DOHH2 (cell line): ENCODE measurements around the gene PHC2.

Experiments used
- H3F3A ChIP-seq: fragments of 200-600 bp; sonication (generic), shearing (Covaris generic); 2 replicates; pipeline ENCODE4 v1.6.0; 2016; ENCODE audit warnings: antibody characterized with exemption, mild to moderate bottlenecking; ENCODE audit not compliant: control insufficient read depth, insufficient read depth
- H3K27ac ChIP-seq: fragments of 200-600 bp; sonication (generic); 2 replicates; pipeline ENCODE4 v1.5.1; 2014; ENCODE audit warnings: low read depth, mild to moderate bottlenecking, low read length, moderate library complexity
- H3K27me3 ChIP-seq: fragments of 200-600 bp; sonication (generic); 2 replicates; pipeline ENCODE4 v1.6.1; 2014; ENCODE audit warnings: mild to moderate bottlenecking, low read length, mixed read lengths; ENCODE audit not compliant: control insufficient read depth
- H3K36me3 ChIP-seq: fragments of 200-600 bp; sonication (generic); 2 replicates; pipeline ENCODE4 v1.6.1; 2014; ENCODE audit warnings: mild to moderate bottlenecking, low read length, moderate library complexity, mixed read lengths; ENCODE audit not compliant: control insufficient read depth
- H3K4me1 ChIP-seq: fragments of 200-600 bp; sonication (generic); 2 replicates; pipeline ENCODE4 v1.6.1; 2014; ENCODE audit warnings: mild to moderate bottlenecking, low read length, mixed read lengths; ENCODE audit not compliant: control insufficient read depth
- H3K4me2 ChIP-seq: fragments of 200-600 bp; sonication (generic); 2 replicates; pipeline ENCODE4 v1.6.0; 2014; ENCODE audit warnings: mild to moderate bottlenecking, low read length, moderate library complexity
- H3K4me3 ChIP-seq: fragments of 200-600 bp; sonication (generic); 2 replicates; pipeline ENCODE4 v1.5.1; 2014; ENCODE audit warnings: mild to moderate bottlenecking, low read length, mixed read lengths
- H3K79me2 ChIP-seq: fragments of 200-600 bp; sonication (generic); 2 replicates; pipeline ENCODE4 v1.6.1; 2014; ENCODE audit warnings: mild to moderate bottlenecking, low read length, mixed read lengths; ENCODE audit not compliant: control insufficient read depth
- H3K9me2 ChIP-seq: fragments of 200-600 bp; sonication (generic); replicated peaks from 2 replicates; pipeline ENCODE4 v1.6.1; 2014; ENCODE audit warnings: mild to moderate bottlenecking, low read length, mixed read lengths; ENCODE audit not compliant: control insufficient read depth
- H3K9me3 ChIP-seq: fragments of 200-600 bp; sonication (generic); 2 replicates; pipeline ENCODE4 v1.6.1; 2014; ENCODE audit warnings: antibody characterized with exemption, low read length, mixed read lengths; ENCODE audit not compliant: control insufficient read depth, insufficient read depth
- H4K20me1 ChIP-seq: fragments of 200-600 bp; sonication (generic); 2 replicates; pipeline ENCODE4 v1.6.0; 2014; ENCODE audit warnings: low read depth, mild to moderate bottlenecking, antibody characterized with exemption, low read length, moderate library complexity; ENCODE audit not compliant: control insufficient read depth, insufficient read depth
- EZH2phosphoT487 ChIP-seq: fragments of 200-600 bp; sonication (generic); IDR thresholded peaks from 2 replicates; pipeline ENCODE4 v1.6.1; 2017; ENCODE audit warnings: borderline replicate concordance, mild to moderate bottlenecking, antibody characterized with exemption, low read length, moderate library complexity, mixed read lengths
- TF ChIP-seq, protein P1 (sequence below): fragments of 200-600 bp; sonication (generic); IDR thresholded peaks from one replicate; pipeline ENCODE4 v1.5.1; 2014; ENCODE audit warnings: antibody characterized with exemption, mild to moderate bottlenecking, low read depth, low read length; ENCODE audit not compliant: poor library complexity, severe bottlenecking

The PHC2 gene

GRCh38 chr1:33424205-33424604, 6.7 kb downstream of the PHC2 start:
- H3K4me2 ChIP-seq: no peak overlapping the region
- no peaks in the 10 kb centered on the region for H3K79me2 ChIP-seq
- no peak overlapping the region for H3K4me3 ChIP-seq
- TF ChIP-seq, protein P1, sequence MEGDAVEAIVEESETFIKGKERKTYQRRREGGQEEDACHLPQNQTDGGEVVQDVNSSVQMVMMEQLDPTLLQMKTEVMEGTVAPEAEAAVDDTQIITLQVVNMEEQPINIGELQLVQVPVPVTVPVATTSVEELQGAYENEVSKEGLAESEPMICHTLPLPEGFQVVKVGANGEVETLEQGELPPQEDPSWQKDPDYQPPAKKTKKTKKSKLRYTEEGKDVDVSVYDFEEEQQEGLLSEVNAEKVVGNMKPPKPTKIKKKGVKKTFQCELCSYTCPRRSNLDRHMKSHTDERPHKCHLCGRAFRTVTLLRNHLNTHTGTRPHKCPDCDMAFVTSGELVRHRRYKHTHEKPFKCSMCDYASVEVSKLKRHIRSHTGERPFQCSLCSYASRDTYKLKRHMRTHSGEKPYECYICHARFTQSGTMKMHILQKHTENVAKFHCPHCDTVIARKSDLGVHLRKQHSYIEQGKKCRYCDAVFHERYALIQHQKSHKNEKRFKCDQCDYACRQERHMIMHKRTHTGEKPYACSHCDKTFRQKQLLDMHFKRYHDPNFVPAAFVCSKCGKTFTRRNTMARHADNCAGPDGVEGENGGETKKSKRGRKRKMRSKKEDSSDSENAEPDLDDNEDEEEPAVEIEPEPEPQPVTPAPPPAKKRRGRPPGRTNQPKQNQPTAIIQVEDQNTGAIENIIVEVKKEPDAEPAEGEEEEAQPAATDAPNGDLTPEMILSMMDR: no peak
- TF ChIP-seq EZH2phosphoT487: no peak
- H3K27me3 ChIP-seq: peaks cover 12% of the 10 kb centered on the region
- H3F3A ChIP-seq: no peaks in the 10 kb centered on the region
- H3K9me3 ChIP-seq: no peaks in the 10 kb centered on the region
- H4K20me1 ChIP-seq: no peaks in the 10 kb centered on the region
- no peaks in the 10 kb centered on the region for H3K9me2 ChIP-seq
- H3K27ac ChIP-seq: no peak overlapping the region
- no peaks in the 10 kb centered on the region for H3K4me1 ChIP-seq
- H3K36me3 ChIP-seq: no peaks in the 10 kb centered on the region

DNA sequence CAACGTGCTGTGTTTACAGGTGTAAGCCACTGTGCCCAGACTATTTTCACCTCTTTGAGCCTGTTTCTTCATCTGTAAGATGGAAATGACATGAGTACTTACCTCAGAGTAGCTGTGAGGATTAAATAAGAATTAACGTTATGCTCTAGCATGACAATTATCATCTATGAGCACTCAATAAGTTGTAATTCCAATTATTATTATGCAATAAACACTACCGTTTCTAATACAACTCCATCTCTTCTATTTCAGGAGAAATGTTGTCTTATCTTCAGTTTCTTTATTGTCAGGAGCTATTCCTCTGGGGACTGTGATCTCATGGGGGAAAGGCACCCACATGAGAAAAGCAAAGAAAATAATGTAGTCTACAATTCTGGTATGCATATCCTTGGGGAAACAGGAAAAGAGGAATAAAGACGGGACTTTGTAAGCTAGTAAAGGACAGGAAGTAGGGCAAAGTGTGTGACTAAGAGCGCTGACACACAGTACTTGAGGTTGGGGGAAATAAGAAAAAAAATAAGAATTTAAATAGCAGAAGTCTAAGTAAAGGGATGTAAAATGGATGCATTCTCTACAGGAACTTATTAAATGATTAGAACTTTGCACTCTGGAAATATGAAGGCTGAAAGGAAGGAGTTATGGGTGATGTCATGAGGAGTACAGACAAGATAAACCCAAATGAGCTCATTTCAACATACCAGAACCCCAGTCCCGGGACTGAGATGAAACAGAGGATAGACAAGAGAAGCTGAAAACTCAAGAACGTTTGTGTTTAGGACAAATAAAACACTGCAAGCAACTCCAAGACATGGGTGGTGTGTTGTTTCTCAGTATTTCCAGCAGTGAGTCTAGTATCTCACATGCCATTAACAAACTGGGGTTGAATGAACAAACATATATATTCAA, 9.8 kb downstream of the PHC2 start:
- no peaks in the 10 kb centered on the region for H3F3A ChIP-seq
- H3K9me3 ChIP-seq: peaks cover under 1% of the 10 kb centered on the region; the same call in 1 of the 2 replicates
- H3K9me2 ChIP-seq: no peaks in the 10 kb centered on the region
- H3K4me2 ChIP-seq: no peak overlapping the region
- TF ChIP-seq, protein P1: no peak
- no peak for TF ChIP-seq EZH2phosphoT487
- H3K4me3 ChIP-seq: no peak overlapping the region
- no peaks in the 10 kb centered on the region for H3K79me2 ChIP-seq
- H3K27ac ChIP-seq: no peak overlapping the region
- peaks cover 5% of the 10 kb centered on the region for H3K27me3 ChIP-seq
- H3K36me3 ChIP-seq: no peaks in the 10 kb centered on the region
- H3K4me1 ChIP-seq: no peaks in the 10 kb centered on the region
- H4K20me1 ChIP-seq: no peaks in the 10 kb centered on the region

DNA sequence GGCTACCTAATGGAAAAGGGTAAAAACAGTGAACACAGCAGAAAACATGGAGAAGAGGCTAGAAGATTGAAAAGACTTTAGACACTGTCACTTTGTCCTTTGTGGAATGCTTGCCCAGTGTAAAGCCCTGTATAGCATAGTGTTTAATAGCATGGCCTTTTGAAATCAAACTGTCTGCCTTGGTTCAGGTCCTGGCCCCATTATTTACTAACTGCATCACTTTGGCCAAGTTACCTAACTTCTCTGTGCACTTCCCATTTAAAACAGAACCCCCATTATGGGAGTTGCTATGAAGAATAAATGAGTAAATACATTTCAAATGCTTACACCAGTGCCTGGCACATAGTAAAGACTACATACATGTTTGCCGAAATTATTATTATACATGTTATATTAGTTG, 12.1 kb downstream of the PHC2 start:
- H3K27me3 ChIP-seq: peaks cover 3% of the 10 kb centered on the region; the same call in 1 of the 2 replicates
- H4K20me1 ChIP-seq: no peaks in the 10 kb centered on the region
- H3K4me1 ChIP-seq: no peaks in the 10 kb centered on the region
- no peaks in the 10 kb centered on the region for H3K36me3 ChIP-seq
- H3K4me3 ChIP-seq: no peak overlapping the region
- TF ChIP-seq, protein P1: no peak
- no peaks in the 10 kb centered on the region for H3K79me2 ChIP-seq
- no peaks in the 10 kb centered on the region for H3K9me2 ChIP-seq
- peaks cover 14% of the 10 kb centered on the region for H3K9me3 ChIP-seq
- no peaks in the 10 kb centered on the region for H3F3A ChIP-seq
- H3K4me2 ChIP-seq: no peak overlapping the region
- H3K27ac ChIP-seq: no peak overlapping the region
